K562 (cell line): ENCODE measurements around the gene SGTB. TPM values are rescaled to one million over a fixed set of nuclear protein-coding genes. Genes with fewer than 3 reads are reported as not detected.

Experiments
- ATF1 ChIP-seq, 2 experiments: fragments of 450-650 bp in 1 of 2; IDR thresholded peaks; 2 replicates each; pipeline ENCODE4 v1.6.1; 2016; ENCODE audit warnings: missing compliant biosample characterization in 1 of 2, missing genetic modification characterization in 1 of 2
- BACH1 ChIP-seq: fragments of 200-800 bp; sonication (Bioruptor generic); IDR thresholded peaks from 2 replicates; pipeline ENCODE4 v1.6.1; 2016; ENCODE audit warnings: missing genetic modification characterization, missing compliant biosample characterization
- BHLHE40 ChIP-seq: IDR thresholded peaks from 2 replicates; pipeline ENCODE4 v1.6.1; 2011; ENCODE audit warnings: low read length, improper control_type of control experiment
- ETS2 ChIP-seq: IDR thresholded peaks from 2 replicates; pipeline ENCODE4 v1.6.1; 2016; ENCODE audit warnings: borderline replicate concordance, missing genetic modification characterization, mild to moderate bottlenecking, moderate library complexity, missing compliant biosample characterization; ENCODE audit not compliant: poor library complexity, severe bottlenecking
- GTF2F1 ChIP-seq: IDR thresholded peaks from 2 replicates; pipeline ENCODE4 v1.6.1; 2011; ENCODE audit warnings: low read depth, low read length, improper control_type of control experiment
- HNRNPLL ChIP-seq: fragments of 200-400 bp; formaldehyde crosslinking; IDR thresholded peaks from 2 replicates; pipeline ENCODE4 v1.6.1; 2017; ENCODE audit warnings: low read length, low read depth, mild to moderate bottlenecking; ENCODE audit not compliant: poor library complexity, severe bottlenecking
- JUND ChIP-seq, 2 experiments: IDR thresholded peaks; 2 replicates in 1 of 2; 3 replicates in 1 of 2; pipeline ENCODE4 v1.6.1; 2011; ENCODE audit warnings: borderline replicate concordance in 2 of 2, low read depth in 2 of 2, low read length in 2 of 2, improper control_type of control experiment in 1 of 2, missing biosample characterization in 1 of 2, missing genetic modification characterization in 1 of 2, missing genetic modification reagents in 1 of 2
- MYBL2 ChIP-seq, 2 experiments: fragments of 450-650 bp in 1 of 2; sonication (generic) in 1 of 2; formaldehyde crosslinking in 1 of 2; IDR thresholded peaks; 2 replicates each; pipeline versions ENCODE4 v1.6.1 to v1.8.1; 2017 to 2022; ENCODE audit warnings: borderline replicate concordance in 1 of 2, inconsistent platforms in 1 of 2, low read depth in 1 of 2, mild to moderate bottlenecking in 1 of 2, missing genetic modification reagents in 1 of 2, moderate library complexity in 1 of 2
- MYNN ChIP-seq, 2 experiments: sonication (generic); formaldehyde crosslinking in 1 of 2; IDR thresholded peaks; 2 replicates each; pipeline versions ENCODE4 v1.5.0 to v1.6.1; 2016 to 2020; ENCODE audit warnings: antibody characterized with exemption in 1 of 2, missing genetic modification reagents in 1 of 2
- VEZF1 ChIP-seq: fragments of 200-800 bp; sonication (Bioruptor generic); IDR thresholded peaks from 2 replicates; pipeline ENCODE4 v1.6.1; 2017; ENCODE audit warnings: missing genetic modification characterization, missing compliant biosample characterization
- ZBTB11 ChIP-seq, 3 experiments: fragments of 200-800 bp in 1 of 3; fragments of 250-450 bp in 1 of 3; fragments of 450-650 bp in 1 of 3; sonication (Bioruptor Pico) in 1 of 3; sonication (Bioruptor generic) in 1 of 3; formaldehyde crosslinking in 1 of 3; IDR thresholded peaks; 2 replicates each; pipeline versions ENCODE4 v1.6.1 to v1.8.0; 2016 to 2022; ENCODE audit warnings: mild to moderate bottlenecking in 2 of 3, missing genetic modification characterization in 2 of 3, missing compliant biosample characterization in 1 of 3, moderate library complexity in 1 of 3
- ZBTB26 ChIP-seq: fragments of 450-650 bp; formaldehyde crosslinking; IDR thresholded peaks from 2 replicates; pipeline ENCODE4 v1.4.0; 2022; ENCODE audit warnings: missing genetic modification characterization
- ZBTB5 ChIP-seq: fragments of 450-650 bp; IDR thresholded peaks from 2 replicates; pipeline ENCODE4 v1.6.1; 2017; ENCODE audit warnings: antibody characterized with exemption
- ZNF197 ChIP-seq: fragments of 200-800 bp; sonication (Bioruptor generic); IDR thresholded peaks from 2 replicates; pipeline ENCODE4 v1.6.1; 2016; ENCODE audit warnings: low read depth, missing genetic modification characterization, missing compliant biosample characterization
- polyA plus RNA-seq, 8 experiments: library from polyadenylated mRNA; depleted of rRNA in 4 of 8; stranded (reverse) in 5 of 8; unstranded in 3 of 8; fragments of >200 nt; fragmentation: Nextera tagmentation in 2 of 8; fragmentation: Illumina TruSeq in 1 of 8; extraction: Ambion mirVana in 2 of 8; extraction: Trizol in 1 of 8; gene quantifications; 2 replicates each; pipeline versions ENCODE4 v1.2.1 to v1.2.3, GENCODE V29; 2011 to 2014; ENCODE audit warnings: inconsistent platforms in 1 of 8, missing spikeins in 1 of 8
- total RNA-seq, 7 experiments: library from RNA; depleted of rRNA in 6 of 7; stranded (reverse); fragments of >200 nt in 6 of 7; fragmentation: Illumina TruSeq in 2 of 7; extraction: Trizol in 2 of 7; gene quantifications; 2 replicates each; pipeline versions ENCODE4 v1.2.1 to v1.2.3, GENCODE V29; 2011 to 2021; ENCODE audit warnings: low replicate concordance in 1 of 7

Gene SGTB
- total and polyA plus RNA-seq, 9 of the 15 experiments (the other 6 are each of a cell fraction or from before 2014, with no cell fraction given), result 1.3 to 8.4 (median 4.8) TPM

- TF ChIP-seq ZBTB11 (CRISPR knock-in tag; IDR thresholded peaks at IDR 0.05) (peak in 1 of 3 experiments; percentile 65; a peak in 2 of 6 replicates), ZBTB26 (CRISPR knock-in tag) (no peak), MYBL2 (IDR thresholded peaks at IDR 0.05; ENCODE audit: low read depth) (peak; percentile 48; the same call in 1 of the 2 replicates), MYBL2 (CRISPR knock-in tag; IDR thresholded peaks at IDR 0.05; ENCODE audit: borderline replicate concordance) (no peak), ATF1 (CRISPR knock-in tag; IDR thresholded peaks at IDR 0.05) (no peak), ATF1 (tag; IDR thresholded peaks at IDR 0.05) (peak; percentile 67), JUND (IDR thresholded peaks at IDR 0.05; ENCODE audit: borderline replicate concordance, low read depth, low read length) (0 out of 2 replicates have a peak, but pooled peaks have one; percentile 3), JUND (tag; IDR thresholded peaks at IDR 0.05; ENCODE audit: borderline replicate concordance, low read depth, low read length) (no peak; the same call in 2 of the 3 replicates), HNRNPLL (peak; percentile 45), MYNN (IDR thresholded peaks at IDR 0.05) (0 out of 2 replicates have a peak, but pooled peaks have one; percentile 8), MYNN (CRISPR knock-in tag; IDR thresholded peaks at IDR 0.05) (no peak), VEZF1 (CRISPR knock-in tag) (peak; percentile 81), ZNF197 (CRISPR knock-in tag) (peak; percentile 90), ZBTB5 (no peak), ETS2 (tag) (no peak), GTF2F1 (no peak; the same call in 1 of the 2 replicates), BHLHE40 (no peak; the same call in 1 of the 2 replicates), BACH1 (tag) (peak; percentile 46; the same call in 1 of the 2 replicates)
Observed at GRCh38 chr5:65624571-65625555, 97.0 kb downstream of the SGTB start, which contains the start of the genes SHLD3 and TRAPPC13 (continued).
